ENCODE data around the gene CNTNAP2. TPM values are rescaled to one million over a fixed set of nuclear protein-coding genes. Genes with fewer than 3 reads are reported as not detected.

The CNTNAP2 gene
- total and polyA plus RNA-seq, 9 donors: 0.24 to 7.0 (median 1.5) TPM

DNA sequence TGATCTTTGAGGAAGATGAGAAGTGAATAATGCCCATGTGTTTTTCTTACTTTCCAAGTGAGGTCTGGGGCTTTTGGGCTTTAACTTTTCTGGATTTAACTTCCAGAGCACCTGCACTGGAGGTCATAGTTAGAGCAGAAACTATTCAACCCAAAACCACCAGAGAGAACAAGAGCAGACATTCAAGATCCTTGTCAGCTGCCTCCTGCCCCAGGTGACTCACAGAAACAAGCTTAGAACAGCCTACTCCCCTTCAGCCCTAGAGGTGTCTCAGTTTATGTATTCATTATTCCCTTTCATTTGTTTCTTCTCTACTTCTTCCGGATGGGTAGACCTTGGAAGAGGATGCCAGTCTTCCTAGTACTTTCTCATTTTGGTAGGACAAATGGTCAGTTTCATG, 270.5 kb downstream of the CNTNAP2 start:
- H3K27ac ChIP-seq: no peak overlapping the region
- intact Hi-C loops (cut with DNase I): no loop called here
- WGBS, 3 donors: 92 to 97% (median 92%) methylated on average over 1 of the region's 1 CpG
- TF ChIP-seq EP300 (IDR thresholded peaks at IDR 0.05): no peak
- H3K36me3 ChIP-seq: no peaks in the 10 kb centered on the region
- no peaks in the 10 kb centered on the region for H3K9me3 ChIP-seq
- DNase-seq: no peak
- H3K4me1 ChIP-seq (ENCODE audit: insufficient read depth): no peaks in the 10 kb centered on the region
- H3K4me3 ChIP-seq: no peak overlapping the region
- H3K27me3 ChIP-seq: no peaks in the 10 kb centered on the region

DNA sequence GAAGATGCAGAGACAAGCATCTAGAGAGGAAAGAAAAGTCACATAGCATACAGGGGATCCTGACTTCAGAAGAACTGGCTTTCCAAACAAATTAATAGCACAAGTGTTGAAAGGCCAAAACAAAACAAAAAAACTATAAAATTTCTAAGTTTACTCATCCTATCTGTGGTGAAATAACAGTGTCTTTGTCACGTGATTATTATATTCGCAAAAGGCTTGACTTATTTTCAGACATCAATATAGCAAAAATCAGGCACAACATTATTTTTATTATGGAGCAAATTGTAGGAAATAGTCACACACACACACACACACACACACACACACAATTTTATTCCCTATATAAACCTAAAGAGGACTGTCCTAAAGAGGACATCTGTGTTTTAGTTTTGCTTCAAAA, 272.3 kb downstream of the CNTNAP2 start:
- intact Hi-C loops (cut with DNase I): no loop called here
- DNase-seq: no peak
- TF ChIP-seq EP300 (IDR thresholded peaks at IDR 0.05) (no peak), POLR2A (IDR thresholded peaks at IDR 0.05) (no peak)
- TF ChIP-seq, protein P1, sequence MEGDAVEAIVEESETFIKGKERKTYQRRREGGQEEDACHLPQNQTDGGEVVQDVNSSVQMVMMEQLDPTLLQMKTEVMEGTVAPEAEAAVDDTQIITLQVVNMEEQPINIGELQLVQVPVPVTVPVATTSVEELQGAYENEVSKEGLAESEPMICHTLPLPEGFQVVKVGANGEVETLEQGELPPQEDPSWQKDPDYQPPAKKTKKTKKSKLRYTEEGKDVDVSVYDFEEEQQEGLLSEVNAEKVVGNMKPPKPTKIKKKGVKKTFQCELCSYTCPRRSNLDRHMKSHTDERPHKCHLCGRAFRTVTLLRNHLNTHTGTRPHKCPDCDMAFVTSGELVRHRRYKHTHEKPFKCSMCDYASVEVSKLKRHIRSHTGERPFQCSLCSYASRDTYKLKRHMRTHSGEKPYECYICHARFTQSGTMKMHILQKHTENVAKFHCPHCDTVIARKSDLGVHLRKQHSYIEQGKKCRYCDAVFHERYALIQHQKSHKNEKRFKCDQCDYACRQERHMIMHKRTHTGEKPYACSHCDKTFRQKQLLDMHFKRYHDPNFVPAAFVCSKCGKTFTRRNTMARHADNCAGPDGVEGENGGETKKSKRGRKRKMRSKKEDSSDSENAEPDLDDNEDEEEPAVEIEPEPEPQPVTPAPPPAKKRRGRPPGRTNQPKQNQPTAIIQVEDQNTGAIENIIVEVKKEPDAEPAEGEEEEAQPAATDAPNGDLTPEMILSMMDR (IDR thresholded peaks at IDR 0.05): no peak
- Histone ChIP-seq H3K4me1 (ENCODE audit: insufficient read depth) (no peaks in the 10 kb centered on the region), H3K27ac (no peak overlapping the region), H3K9me3 (no peaks in the 10 kb centered on the region), H3K36me3 (no peaks in the 10 kb centered on the region), H3K4me3 (no peak overlapping the region), H3K27me3 (no peaks in the 10 kb centered on the region)
- 63 to 79% (median 64%) methylated on average over 2 of the region's 2 CpGs for WGBS, 3 donors

DNA sequence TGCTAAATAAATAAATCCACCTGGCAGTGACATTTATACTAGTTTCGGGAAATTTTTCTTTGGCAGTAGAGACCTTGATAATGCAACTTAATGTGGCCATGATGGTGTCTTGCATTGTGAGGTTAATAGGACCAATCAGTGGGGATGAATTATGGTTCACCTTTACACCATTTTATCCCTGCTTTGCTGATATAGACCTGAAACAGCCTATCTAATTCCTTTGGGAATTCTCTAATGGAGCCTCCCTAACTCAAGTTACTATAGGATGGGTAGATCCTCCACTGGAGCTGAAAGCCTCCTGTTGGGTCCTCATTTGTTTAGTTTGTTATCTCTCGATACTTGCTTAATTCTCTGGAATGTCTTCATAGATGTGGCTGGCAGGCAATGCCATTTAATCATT, 276.7 kb downstream of the CNTNAP2 start:
- 87 to 90% (median 89%) methylated on average over 2 of the region's 2 CpGs for WGBS, 3 donors
- H3K36me3 ChIP-seq: no peaks in the 10 kb centered on the region

DNA sequence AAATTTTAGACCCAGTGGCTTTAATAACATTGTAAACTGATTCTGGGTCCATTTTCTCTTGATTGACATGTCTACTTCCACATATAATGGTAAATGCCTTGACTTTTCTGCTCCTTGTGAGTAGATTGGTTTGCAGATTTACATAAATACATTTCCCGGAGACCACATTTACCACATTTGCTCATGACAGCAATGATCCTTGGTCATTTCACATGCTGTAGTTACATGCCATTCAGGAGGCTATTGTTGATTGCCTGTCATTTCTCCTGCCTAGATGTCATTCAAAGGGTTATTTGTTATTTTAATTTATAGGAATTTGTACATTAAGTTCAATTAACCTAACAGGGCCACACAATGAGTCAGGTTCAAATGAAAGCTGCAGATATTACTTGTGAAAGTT, 280.5 kb downstream of the CNTNAP2 start:
- H3K4me1 ChIP-seq (ENCODE audit: insufficient read depth): no peaks in the 10 kb centered on the region
- no peak for TF ChIP-seq EP300 (IDR thresholded peaks at IDR 0.05)
- TF ChIP-seq, protein P1 (IDR thresholded peaks at IDR 0.05): no peak
- no peak for TF ChIP-seq POLR2A (IDR thresholded peaks at IDR 0.05)
- no peaks in the 10 kb centered on the region for H3K36me3 ChIP-seq
- no peak overlapping the region for H3K27ac ChIP-seq
- H3K27me3 ChIP-seq: no peaks in the 10 kb centered on the region
- WGBS, 3 donors: 0 to 100% (median 40%) methylated on average over 1 of the region's 1 CpG
- intact Hi-C loops (cut with DNase I): no loop called here
- H3K9me3 ChIP-seq: no peaks in the 10 kb centered on the region
- no peak for DNase-seq
- H3K4me3 ChIP-seq: no peak overlapping the region

More for the DNA sequence above, 276.7 kb downstream of the CNTNAP2 start:
- no peak overlapping the region for H3K4me3 ChIP-seq
- H3K27ac ChIP-seq: no peak overlapping the region
- H3K4me1 ChIP-seq (ENCODE audit: insufficient read depth): no peaks in the 10 kb centered on the region
- TF ChIP-seq EP300 (IDR thresholded peaks at IDR 0.05) (no peak), POLR2A (IDR thresholded peaks at IDR 0.05) (no peak)
- TF ChIP-seq, protein P1 (IDR thresholded peaks at IDR 0.05): no peak
- no peaks in the 10 kb centered on the region for H3K9me3 ChIP-seq
- no peak for DNase-seq
- no peaks in the 10 kb centered on the region for H3K27me3 ChIP-seq
- intact Hi-C loops (cut with DNase I): no loop called here

DNA sequence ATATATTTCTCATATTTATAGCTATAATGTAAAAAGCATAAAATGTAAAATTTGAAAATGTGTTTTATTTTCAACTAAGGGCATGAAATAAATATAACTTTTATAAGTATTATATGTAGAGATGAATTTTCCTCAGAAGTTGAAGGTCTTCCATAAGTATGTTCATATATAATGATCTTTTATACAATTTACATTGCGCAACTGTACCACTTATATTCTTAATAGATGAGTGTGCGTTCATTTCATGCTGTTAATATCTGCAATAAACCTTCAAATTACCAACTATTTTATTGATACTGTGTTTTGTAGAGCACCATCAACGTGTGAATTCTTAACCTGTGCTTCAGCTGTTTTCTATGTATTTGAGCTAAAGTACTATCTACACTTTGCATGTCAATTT, 285.3 kb downstream of the CNTNAP2 start:
- no peak for DNase-seq
- intact Hi-C loops (cut with DNase I): no loop called here
- TF ChIP-seq POLR2A (IDR thresholded peaks at IDR 0.05): no peak
- TF ChIP-seq, protein P1 (IDR thresholded peaks at IDR 0.05): no peak
- no peak for TF ChIP-seq EP300 (IDR thresholded peaks at IDR 0.05)
- H3K4me3 ChIP-seq: no peak overlapping the region
- 93 to 94% (median 93%) methylated on average over 3 of the region's 3 CpGs for WGBS, 3 donors
- no peak overlapping the region for H3K27ac ChIP-seq
- no peaks in the 10 kb centered on the region for H3K9me3 ChIP-seq
- no peaks in the 10 kb centered on the region for H3K27me3 ChIP-seq
- H3K4me1 ChIP-seq (ENCODE audit: insufficient read depth): no peaks in the 10 kb centered on the region
- H3K36me3 ChIP-seq: no peaks in the 10 kb centered on the region
